Mesenchymal stem cell (in vitro differentiated cells and primary cell): ENCODE data around the gene ASIC1.
"Not testable (repeated sequence)": the region's sequence is repeated elsewhere in the genome, so short reads cannot be mapped to it uniquely, and the experiment has no call there.

Experiments used
- DNase-seq: peaks from one replicate; pipeline ENCODE4 v3.0.0-alpha.2; 2013
- H2AFZ ChIP-seq: one replicate; pipeline ENCODE4 v1.6.1; 2013; ENCODE audit warnings: low read depth, mild to moderate bottlenecking, control low read depth, inconsistent platforms, low read length, moderate library complexity
- H2AK5ac ChIP-seq: 2 replicates; pipeline ENCODE4 v1.6.1; 2013; ENCODE audit warnings: low read length, moderate library complexity, mild to moderate bottlenecking, inconsistent platforms; ENCODE audit not compliant: severe bottlenecking
- H2BK120ac ChIP-seq: one replicate; pipeline ENCODE4 v1.6.1; 2013; ENCODE audit warnings: low read depth, mild to moderate bottlenecking, inconsistent platforms, low read length, moderate library complexity
- H2BK12ac ChIP-seq, 2 experiments: one replicate each; pipeline ENCODE4 v1.6.1; 2013; ENCODE audit warnings: inconsistent platforms in 2 of 2, low read length in 2 of 2, mild to moderate bottlenecking in 2 of 2, moderate library complexity in 2 of 2, control low read depth in 1 of 2
- H2BK15ac ChIP-seq: one replicate; pipeline ENCODE4 v1.6.1; 2013; ENCODE audit warnings: mild to moderate bottlenecking, low read depth, inconsistent platforms; ENCODE audit not compliant: poor library complexity, severe bottlenecking
- H2BK5ac ChIP-seq: 2 replicates; pipeline ENCODE4 v1.6.1; 2013; ENCODE audit warnings: low read depth, mild to moderate bottlenecking, low read length, control low read depth, inconsistent platforms; ENCODE audit not compliant: poor library complexity, severe bottlenecking
- H3K14ac ChIP-seq, 2 experiments: one replicate each; pipeline ENCODE4 v1.6.1; 2013; ENCODE audit warnings: inconsistent platforms in 2 of 2, low read length in 2 of 2, control low read depth in 1 of 2, mild to moderate bottlenecking in 1 of 2, moderate library complexity in 1 of 2
- H3K18ac ChIP-seq, 2 experiments: one replicate each; pipeline ENCODE4 v1.6.1; 2013; ENCODE audit warnings: inconsistent platforms in 2 of 2, low read length in 2 of 2, control low read depth in 1 of 2, low read depth in 1 of 2, mild to moderate bottlenecking in 1 of 2
- H3K23ac ChIP-seq, 2 experiments: one replicate each; pipeline ENCODE4 v1.6.1; 2013; ENCODE audit warnings: inconsistent platforms in 2 of 2, low read length in 2 of 2, mild to moderate bottlenecking in 2 of 2, moderate library complexity in 2 of 2, control low read depth in 1 of 2
- H3K27ac ChIP-seq: 2 replicates; pipeline ENCODE4 v1.5.1; 2013; ENCODE audit warnings: mild to moderate bottlenecking, moderate library complexity, low read length, control low read depth, inconsistent platforms; ENCODE audit not compliant: poor library complexity, severe bottlenecking
- H3K27me3 ChIP-seq, 2 experiments: 2 replicates each; pipeline versions ENCODE4 v1.6.1 to v1.7.0; 2013; ENCODE audit warnings: low read length in 2 of 2, mild to moderate bottlenecking in 2 of 2, moderate library complexity in 2 of 2, control low read depth in 1 of 2, inconsistent platforms in 1 of 2; ENCODE audit not compliant: control insufficient read depth in 1 of 2, insufficient read depth in 1 of 2
- H3K36me3 ChIP-seq, 2 experiments: 2 replicates each; pipeline versions ENCODE4 v1.6.1 to v1.7.0; 2013; ENCODE audit warnings: low read length in 2 of 2, control low read depth in 1 of 2, inconsistent platforms in 1 of 2, low read depth in 1 of 2, mild to moderate bottlenecking in 1 of 2; ENCODE audit not compliant: insufficient read depth in 2 of 2, control insufficient read depth in 1 of 2
- H3K4ac ChIP-seq, 2 experiments: one replicate each; pipeline ENCODE4 v1.6.1; 2013; ENCODE audit warnings: inconsistent platforms in 2 of 2, low read length in 2 of 2, mild to moderate bottlenecking in 2 of 2, moderate library complexity in 2 of 2, control low read depth in 1 of 2, low read depth in 1 of 2
- H3K4me1 ChIP-seq: 2 replicates; pipeline ENCODE4 v1.6.1; 2013; ENCODE audit warnings: low read depth, low read length, control low read depth; ENCODE audit not compliant: control insufficient read depth, insufficient read depth
- H3K4me2 ChIP-seq: 2 replicates; pipeline ENCODE4 v1.6.1; 2013; ENCODE audit warnings: low read length, mild to moderate bottlenecking, inconsistent platforms; ENCODE audit not compliant: poor library complexity, severe bottlenecking
- H3K4me3 ChIP-seq, 2 experiments: 2 replicates each; pipeline versions ENCODE4 v1.5.1 to v1.7.0; 2013; ENCODE audit warnings: low read length in 2 of 2, mild to moderate bottlenecking in 2 of 2, control low read depth in 1 of 2, low read depth in 1 of 2; ENCODE audit not compliant: insufficient read depth in 1 of 2
- H3K79me1 ChIP-seq: replicated peaks from 2 replicates; pipeline ENCODE4 v1.6.1; 2013; ENCODE audit warnings: mild to moderate bottlenecking, control low read depth, low read length, inconsistent platforms; ENCODE audit not compliant: poor library complexity, severe bottlenecking
- H3K9ac ChIP-seq: 2 replicates; pipeline ENCODE4 v1.7.0; 2013; ENCODE audit warnings: mild to moderate bottlenecking, low read length, moderate library complexity
- H3K9me3 ChIP-seq: 2 replicates; pipeline ENCODE4 v1.7.0; 2013; ENCODE audit warnings: mild to moderate bottlenecking, low read length; ENCODE audit not compliant: control insufficient read depth
- H4K8ac ChIP-seq: one replicate; pipeline ENCODE4 v1.6.1; 2013; ENCODE audit warnings: inconsistent platforms, mild to moderate bottlenecking, low read length, moderate library complexity
- H4K91ac ChIP-seq: one replicate; pipeline ENCODE4 v1.6.1; 2013; ENCODE audit warnings: mild to moderate bottlenecking, low read length, inconsistent platforms
- WGBS: methylation state at CpG from one replicate; pipeline ENCODE4 v1.1.7; 2013; ENCODE audit warnings: mixed read lengths; 5-methylcytosine and 5-hydroxymethylcytosine counted together

Gene ASIC1

DNA sequence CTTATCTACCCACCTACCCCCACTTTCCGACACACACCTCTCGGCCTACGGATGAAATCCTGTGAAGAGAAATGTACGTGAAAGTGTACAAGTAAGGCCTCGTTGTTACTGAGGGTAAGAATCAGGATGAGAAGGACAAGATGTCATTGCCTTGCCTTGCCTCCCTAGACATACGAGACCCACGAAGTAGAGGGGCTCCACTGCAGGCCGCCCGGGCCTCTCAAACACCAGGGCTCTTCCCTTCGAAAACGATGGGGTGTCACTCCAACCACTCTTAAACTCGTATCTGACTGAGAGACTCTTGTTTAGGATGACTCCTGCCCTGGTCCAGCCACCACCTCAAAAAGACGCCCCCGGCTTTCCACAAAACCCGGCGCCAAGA is 32.6 kb upstream of the ASIC1 start:
- Histone ChIP-seq H2AK5ac (no peak overlapping the region), H3K79me1 (no peaks in the 10 kb centered on the region), H3K18ac (peak overlapping the region in 1 of 2 experiments; percentile 44), H4K8ac (no peak overlapping the region), H2AFZ (peak overlapping the region; percentile 83), H3K27me3 (no peaks in the 10 kb centered on the region), H2BK12ac (no peak overlapping the region), H3K9me3 (no peaks in the 10 kb centered on the region), H2BK120ac (no peak overlapping the region), H2BK15ac (no peak overlapping the region), H3K4me1 (no peaks in the 10 kb centered on the region), H3K27ac (no peak overlapping the region), H4K91ac (no peak overlapping the region), H3K4me2 (peak overlapping the region; percentile 86), H3K36me3 (no peaks in the 10 kb centered on the region), H3K23ac (peak overlapping the region in 1 of 2 experiments; percentile 90), H3K4ac (no peak overlapping the region), H3K14ac (no peak overlapping the region), H3K9ac (peak overlapping the region; percentile 91), H3K4me3 (peak overlapping the region; percentile 96 to 98), H2BK5ac (no peak overlapping the region)
- under 1% methylated on average over 15 of the region's 16 CpGs for WGBS
- DNase-seq, result peak; percentile 46

DNA sequence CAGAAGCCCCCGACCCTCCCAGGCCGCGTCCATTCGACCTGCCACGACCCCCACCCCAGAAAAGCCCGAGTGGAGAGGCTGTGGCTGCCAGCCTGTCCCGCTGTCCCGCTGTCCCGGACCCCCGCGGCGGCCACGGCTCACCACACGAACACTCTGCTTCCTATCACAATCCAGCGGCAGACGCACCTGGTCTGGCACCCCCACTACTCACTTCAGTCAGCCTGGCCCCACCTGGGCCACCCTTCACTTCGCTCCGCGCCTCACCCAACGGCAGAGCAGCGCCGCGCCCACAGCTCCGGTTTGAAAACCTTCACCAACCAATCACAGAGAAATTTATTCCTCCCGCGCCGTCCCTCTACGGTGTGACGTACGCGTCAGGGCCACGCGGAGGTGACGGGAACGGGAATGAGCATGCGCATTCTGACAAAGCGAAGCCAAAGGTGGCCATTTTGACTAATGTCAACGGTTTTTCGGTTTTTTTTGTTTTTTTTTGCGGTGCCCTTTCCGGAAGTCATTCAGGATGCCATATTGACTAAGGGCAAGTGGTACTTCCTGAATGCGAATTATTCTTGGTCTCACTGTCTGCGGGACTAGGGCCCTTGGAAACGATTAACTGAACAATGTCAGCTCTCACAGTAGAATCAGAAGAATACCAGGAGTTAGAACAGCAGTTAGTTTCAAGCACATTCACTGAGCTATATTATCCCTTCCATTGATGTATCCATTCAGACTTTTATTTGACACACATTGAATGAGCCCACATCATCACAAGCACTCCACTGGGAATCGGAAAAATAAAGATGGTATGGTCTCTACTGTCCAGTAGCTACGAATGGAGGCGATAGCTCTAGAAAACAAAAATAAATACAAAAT is 32.0 kb upstream of the ASIC1 start, which contains the start of gene RACGAP1:
RACGAP1 (minus strand) TSS at position 308 of the 873 bp plus-strand sequence. CDS start 8,779 bp downstream, outside the sequence.
- H2BK5ac ChIP-seq, result no peak within 1 kb of the TSS

DNA sequence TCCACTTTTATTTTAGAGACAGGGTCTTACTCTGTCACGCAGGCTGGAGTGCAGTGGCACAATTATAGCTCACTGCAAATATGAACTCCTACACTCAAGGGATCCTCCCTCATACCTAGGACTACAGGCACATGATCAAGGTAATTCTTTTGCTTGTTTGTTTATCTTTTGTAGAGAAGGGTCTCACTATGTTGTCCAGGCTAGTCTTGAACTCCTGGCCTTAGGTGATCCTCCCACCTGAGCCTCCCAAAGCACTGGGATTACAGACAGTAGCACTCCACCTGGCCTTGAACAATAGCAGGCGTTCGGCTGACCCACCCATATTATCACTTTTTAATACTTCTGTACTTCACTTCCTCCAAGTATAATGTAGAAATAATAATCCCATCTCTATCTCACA is 30.7 kb upstream of the ASIC1 start:
- Histone ChIP-seq H3K27me3 (no peaks in the 10 kb centered on the region), H2BK5ac (no peak overlapping the region), H3K9me3 (no peaks in the 10 kb centered on the region), H4K8ac (no peak overlapping the region), H3K14ac (no peak overlapping the region), H3K9ac (no peak overlapping the region), H2BK120ac (no peak overlapping the region), H3K79me1 (no peaks in the 10 kb centered on the region), H2BK15ac (no peak overlapping the region), H3K36me3 (no peaks in the 10 kb centered on the region), H3K18ac (no peak overlapping the region), H3K4me3 (no peak overlapping the region), H2BK12ac (no peak overlapping the region), H2AK5ac (no peak overlapping the region), H3K4me2 (no peak overlapping the region), H4K91ac (no peak overlapping the region), H3K4me1 (no peaks in the 10 kb centered on the region), H2AFZ (no peak overlapping the region), H3K23ac (no peak overlapping the region), H3K4ac (no peak overlapping the region), H3K27ac (no peak overlapping the region)
- no peak for DNase-seq
- WGBS, result 92% methylated on average over 3 of the region's 3 CpGs

More for the DNA sequence above, 32.0 kb upstream of the ASIC1 start, which contains the start of gene RACGAP1:
- Histone ChIP-seq H3K14ac (peak within 1 kb of the TSS in 1 of 2 experiments; percentile 93), H3K27ac (no peak within 1 kb of the TSS), H3K4me2 (peak within 1 kb of the TSS; percentile 86), H2BK12ac (peak within 1 kb of the TSS in 1 of 2 experiments; percentile 37), H2BK120ac (no peak within 1 kb of the TSS), H2AFZ (peak within 1 kb of the TSS; percentile 83), H3K4me3 (peak within 1 kb of the TSS; percentile 96 to 98), H3K9me3 (no peaks in the 10 kb centered on the region), H2AK5ac (peak within 1 kb of the TSS; percentile 76), H3K23ac (peak within 1 kb of the TSS in 1 of 2 experiments; percentile 90), H2BK15ac (no peak within 1 kb of the TSS), H3K4ac (no peak within 1 kb of the TSS), H3K18ac (peak within 1 kb of the TSS; percentile 14 to 44), H3K9ac (peak within 1 kb of the TSS; percentile 91), H3K4me1 (no peaks in the 10 kb centered on the region), H3K79me1 (no peaks in the 10 kb centered on the region), H4K8ac (peak within 1 kb of the TSS; percentile 68), H3K36me3 (no peaks in the 10 kb centered on the region), H4K91ac (peak within 1 kb of the TSS; percentile 34), H3K27me3 (no peaks in the 10 kb centered on the region)
- under 1% methylated on average over 44 of the region's 47 CpGs for WGBS
- peak; percentile 98 for DNase-seq

DNA sequence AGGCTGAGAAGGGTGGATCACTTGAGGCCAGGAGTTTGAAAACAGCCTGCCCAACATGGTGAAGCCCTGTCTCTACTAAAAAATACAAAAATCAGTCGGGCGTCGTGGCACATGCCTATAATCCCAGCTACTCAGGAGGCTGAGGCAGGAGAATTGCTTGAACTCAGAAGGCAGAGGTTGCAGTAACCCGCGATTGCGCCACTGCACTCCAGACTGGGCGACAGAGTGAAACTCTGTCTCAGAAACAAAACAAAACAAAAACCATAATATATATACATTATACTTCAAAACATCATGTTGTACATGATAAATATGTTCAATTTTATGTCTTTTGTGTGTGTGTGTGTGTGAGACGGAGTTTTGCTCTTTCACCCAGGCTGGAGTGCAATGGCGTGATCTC is 26.9 kb upstream of the ASIC1 start:
- H4K91ac ChIP-seq, H2BK15ac ChIP-seq, H3K23ac ChIP-seq, H3K9ac ChIP-seq, H4K8ac ChIP-seq, H3K27me3 ChIP-seq, H2BK12ac ChIP-seq, H3K9me3 ChIP-seq, H3K4me1 ChIP-seq, H3K4me2 ChIP-seq, DNase-seq, H3K36me3 ChIP-seq, H3K79me1 ChIP-seq, H3K14ac ChIP-seq, H3K18ac ChIP-seq, H2AK5ac ChIP-seq, H2BK5ac ChIP-seq, H3K4me3 ChIP-seq, H2BK120ac ChIP-seq, H3K27ac ChIP-seq, H2AFZ ChIP-seq, H3K4ac ChIP-seq: not testable (repeated sequence)
- WGBS, result 98% methylated on average over 9 of the region's 9 CpGs
